ENCODE results near the gene COMMD6.

COMMD6 gene

DNA sequence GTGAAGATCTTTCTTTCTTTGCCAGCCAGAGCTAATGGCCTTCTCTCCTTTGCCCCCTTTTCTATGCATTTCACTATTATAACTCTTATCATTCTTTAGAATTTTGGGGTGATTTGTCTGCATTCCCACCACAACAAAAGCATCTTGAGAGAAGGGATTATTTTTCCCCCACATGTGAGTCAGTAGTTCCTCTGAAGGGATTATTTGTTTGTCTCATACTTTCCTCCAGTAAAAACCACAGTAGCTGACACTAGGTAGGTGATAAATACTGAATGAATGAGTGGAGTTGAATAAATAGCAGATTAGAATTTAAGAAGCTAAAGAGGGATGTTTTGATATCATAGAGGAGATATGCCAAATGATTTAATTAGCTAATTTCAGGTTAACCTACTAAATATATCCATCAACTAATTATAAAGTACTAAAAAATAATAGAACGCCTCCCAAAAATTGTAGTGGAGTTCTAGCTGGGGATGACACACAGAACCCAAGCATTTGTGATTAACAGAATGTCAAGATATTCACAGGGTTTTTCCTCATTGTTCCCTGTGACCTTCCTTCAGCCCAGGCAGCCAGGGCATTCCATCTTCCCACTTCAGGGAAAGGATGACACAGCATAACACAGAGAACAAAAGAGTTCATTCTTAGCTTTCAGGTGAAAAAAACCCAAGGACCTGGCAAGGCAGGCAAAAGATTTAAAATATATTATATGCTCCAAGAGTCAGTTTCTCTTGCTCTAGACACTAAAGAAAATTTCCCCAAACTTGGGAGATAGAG, 52.2 kb downstream of the COMMD6 start:
- TF ChIP-seq PPARA (CRISPR knock-in tag; IDR thresholded peaks at IDR 0.05; ENCODE audit: borderline replicate concordance), result no peak
- TF ChIP-seq BACH2 (CRISPR knock-in tag; IDR thresholded peaks at IDR 0.05; ENCODE audit: borderline replicate concordance), result no peak
- TF ChIP-seq GLIS3 (CRISPR knock-in tag; IDR thresholded peaks at IDR 0.05), result no peak
- TF ChIP-seq ZC3H10 (CRISPR knock-in tag; IDR thresholded peaks at IDR 0.05), result no peak
- TF ChIP-seq ZNF565 (CRISPR knock-in tag; conservative IDR thresholded peaks at IDR 0.05; ENCODE audit: low read depth), result no peak
- no peak for TF ChIP-seq ZFP30 (CRISPR knock-in tag; IDR thresholded peaks at IDR 0.05)
- no peak for TF ChIP-seq TCF4 (CRISPR knock-in tag; IDR thresholded peaks at IDR 0.05; ENCODE audit: borderline replicate concordance)
- TF ChIP-seq, protein P1, sequence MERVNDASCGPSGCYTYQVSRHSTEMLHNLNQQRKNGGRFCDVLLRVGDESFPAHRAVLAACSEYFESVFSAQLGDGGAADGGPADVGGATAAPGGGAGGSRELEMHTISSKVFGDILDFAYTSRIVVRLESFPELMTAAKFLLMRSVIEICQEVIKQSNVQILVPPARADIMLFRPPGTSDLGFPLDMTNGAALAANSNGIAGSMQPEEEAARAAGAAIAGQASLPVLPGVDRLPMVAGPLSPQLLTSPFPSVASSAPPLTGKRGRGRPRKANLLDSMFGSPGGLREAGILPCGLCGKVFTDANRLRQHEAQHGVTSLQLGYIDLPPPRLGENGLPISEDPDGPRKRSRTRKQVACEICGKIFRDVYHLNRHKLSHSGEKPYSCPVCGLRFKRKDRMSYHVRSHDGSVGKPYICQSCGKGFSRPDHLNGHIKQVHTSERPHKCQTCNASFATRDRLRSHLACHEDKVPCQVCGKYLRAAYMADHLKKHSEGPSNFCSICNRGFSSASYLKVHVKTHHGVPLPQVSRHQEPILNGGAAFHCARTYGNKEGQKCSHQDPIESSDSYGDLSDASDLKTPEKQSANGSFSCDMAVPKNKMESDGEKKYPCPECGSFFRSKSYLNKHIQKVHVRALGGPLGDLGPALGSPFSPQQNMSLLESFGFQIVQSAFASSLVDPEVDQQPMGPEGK (CRISPR knock-in tag; IDR thresholded peaks at IDR 0.05; ENCODE audit: borderline replicate concordance), result no peak
- no peak for TF ChIP-seq OSR1 (CRISPR knock-in tag; IDR thresholded peaks at IDR 0.05)
- no peak for TF ChIP-seq TOX (CRISPR knock-in tag; IDR thresholded peaks at IDR 0.05; ENCODE audit: borderline replicate concordance)
- no peak for TF ChIP-seq CSDC2 (CRISPR knock-in tag; IDR thresholded peaks at IDR 0.05)
- no peak for TF ChIP-seq ESRRG (CRISPR knock-in tag; IDR thresholded peaks at IDR 0.05)
- TF ChIP-seq, protein P2, sequence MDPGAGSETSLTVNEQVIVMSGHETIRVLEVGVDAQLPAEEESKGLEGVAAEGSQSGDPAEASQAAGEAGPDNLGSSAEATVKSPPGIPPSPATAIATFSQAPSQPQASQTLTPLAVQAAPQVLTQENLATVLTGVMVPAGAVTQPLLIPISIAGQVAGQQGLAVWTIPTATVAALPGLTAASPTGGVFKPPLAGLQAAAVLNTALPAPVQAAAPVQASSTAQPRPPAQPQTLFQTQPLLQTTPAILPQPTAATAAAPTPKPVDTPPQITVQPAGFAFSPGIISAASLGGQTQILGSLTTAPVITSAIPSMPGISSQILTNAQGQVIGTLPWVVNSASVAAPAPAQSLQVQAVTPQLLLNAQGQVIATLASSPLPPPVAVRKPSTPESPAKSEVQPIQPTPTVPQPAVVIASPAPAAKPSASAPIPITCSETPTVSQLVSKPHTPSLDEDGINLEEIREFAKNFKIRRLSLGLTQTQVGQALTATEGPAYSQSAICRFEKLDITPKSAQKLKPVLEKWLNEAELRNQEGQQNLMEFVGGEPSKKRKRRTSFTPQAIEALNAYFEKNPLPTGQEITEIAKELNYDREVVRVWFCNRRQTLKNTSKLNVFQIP (CRISPR knock-in tag; IDR thresholded peaks at IDR 0.05; ENCODE audit: borderline replicate concordance, low read depth), result no peak
- no peak for TF ChIP-seq ISL1 (CRISPR knock-in tag; IDR thresholded peaks at IDR 0.05)
- TF ChIP-seq, protein P3, sequence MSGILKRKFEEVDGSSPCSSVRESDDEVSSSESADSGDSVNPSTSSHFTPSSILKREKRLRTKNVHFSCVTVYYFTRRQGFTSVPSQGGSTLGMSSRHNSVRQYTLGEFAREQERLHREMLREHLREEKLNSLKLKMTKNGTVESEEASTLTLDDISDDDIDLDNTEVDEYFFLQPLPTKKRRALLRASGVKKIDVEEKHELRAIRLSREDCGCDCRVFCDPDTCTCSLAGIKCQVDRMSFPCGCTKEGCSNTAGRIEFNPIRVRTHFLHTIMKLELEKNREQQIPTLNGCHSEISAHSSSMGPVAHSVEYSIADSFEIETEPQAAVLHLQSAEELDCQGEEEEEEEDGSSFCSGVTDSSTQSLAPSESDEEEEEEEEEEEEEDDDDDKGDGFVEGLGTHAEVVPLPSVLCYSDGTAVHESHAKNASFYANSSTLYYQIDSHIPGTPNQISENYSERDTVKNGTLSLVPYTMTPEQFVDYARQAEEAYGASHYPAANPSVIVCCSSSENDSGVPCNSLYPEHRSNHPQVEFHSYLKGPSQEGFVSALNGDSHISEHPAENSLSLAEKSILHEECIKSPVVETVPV (CRISPR knock-in tag; IDR thresholded peaks at IDR 0.05), result no peak
- no peak for TF ChIP-seq RARB (CRISPR knock-in tag; IDR thresholded peaks at IDR 0.05)
- no peak for TF ChIP-seq ARNTL (CRISPR knock-in tag; IDR thresholded peaks at IDR 0.05; ENCODE audit: borderline replicate concordance, low read depth)
- no peak for TF ChIP-seq SNAI2 (CRISPR knock-in tag; IDR thresholded peaks at IDR 0.05)
- TF ChIP-seq, protein P4, sequence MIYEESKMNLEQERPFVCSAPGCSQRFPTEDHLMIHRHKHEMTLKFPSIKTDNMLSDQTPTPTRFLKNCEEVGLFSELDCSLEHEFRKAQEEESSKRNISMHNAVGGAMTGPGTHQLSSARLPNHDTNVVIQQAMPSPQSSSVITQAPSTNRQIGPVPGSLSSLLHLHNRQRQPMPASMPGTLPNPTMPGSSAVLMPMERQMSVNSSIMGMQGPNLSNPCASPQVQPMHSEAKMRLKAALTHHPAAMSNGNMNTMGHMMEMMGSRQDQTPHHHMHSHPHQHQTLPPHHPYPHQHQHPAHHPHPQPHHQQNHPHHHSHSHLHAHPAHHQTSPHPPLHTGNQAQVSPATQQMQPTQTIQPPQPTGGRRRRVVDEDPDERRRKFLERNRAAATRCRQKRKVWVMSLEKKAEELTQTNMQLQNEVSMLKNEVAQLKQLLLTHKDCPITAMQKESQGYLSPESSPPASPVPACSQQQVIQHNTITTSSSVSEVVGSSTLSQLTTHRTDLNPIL (CRISPR knock-in tag; IDR thresholded peaks at IDR 0.05; ENCODE audit: low read depth), result no peak
- TF ChIP-seq, protein P5, sequence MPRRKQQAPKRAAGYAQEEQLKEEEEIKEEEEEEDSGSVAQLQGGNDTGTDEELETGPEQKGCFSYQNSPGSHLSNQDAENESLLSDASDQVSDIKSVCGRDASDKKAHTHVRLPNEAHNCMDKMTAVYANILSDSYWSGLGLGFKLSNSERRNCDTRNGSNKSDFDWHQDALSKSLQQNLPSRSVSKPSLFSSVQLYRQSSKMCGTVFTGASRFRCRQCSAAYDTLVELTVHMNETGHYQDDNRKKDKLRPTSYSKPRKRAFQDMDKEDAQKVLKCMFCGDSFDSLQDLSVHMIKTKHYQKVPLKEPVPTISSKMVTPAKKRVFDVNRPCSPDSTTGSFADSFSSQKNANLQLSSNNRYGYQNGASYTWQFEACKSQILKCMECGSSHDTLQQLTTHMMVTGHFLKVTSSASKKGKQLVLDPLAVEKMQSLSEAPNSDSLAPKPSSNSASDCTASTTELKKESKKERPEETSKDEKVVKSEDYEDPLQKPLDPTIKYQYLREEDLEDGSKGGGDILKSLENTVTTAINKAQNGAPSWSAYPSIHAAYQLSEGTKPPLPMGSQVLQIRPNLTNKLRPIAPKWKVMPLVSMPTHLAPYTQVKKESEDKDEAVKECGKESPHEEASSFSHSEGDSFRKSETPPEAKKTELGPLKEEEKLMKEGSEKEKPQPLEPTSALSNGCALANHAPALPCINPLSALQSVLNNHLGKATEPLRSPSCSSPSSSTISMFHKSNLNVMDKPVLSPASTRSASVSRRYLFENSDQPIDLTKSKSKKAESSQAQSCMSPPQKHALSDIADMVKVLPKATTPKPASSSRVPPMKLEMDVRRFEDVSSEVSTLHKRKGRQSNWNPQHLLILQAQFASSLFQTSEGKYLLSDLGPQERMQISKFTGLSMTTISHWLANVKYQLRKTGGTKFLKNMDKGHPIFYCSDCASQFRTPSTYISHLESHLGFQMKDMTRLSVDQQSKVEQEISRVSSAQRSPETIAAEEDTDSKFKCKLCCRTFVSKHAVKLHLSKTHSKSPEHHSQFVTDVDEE (CRISPR knock-in tag; IDR thresholded peaks at IDR 0.05), result no peak
- no peak for ATAC-seq

DNA sequence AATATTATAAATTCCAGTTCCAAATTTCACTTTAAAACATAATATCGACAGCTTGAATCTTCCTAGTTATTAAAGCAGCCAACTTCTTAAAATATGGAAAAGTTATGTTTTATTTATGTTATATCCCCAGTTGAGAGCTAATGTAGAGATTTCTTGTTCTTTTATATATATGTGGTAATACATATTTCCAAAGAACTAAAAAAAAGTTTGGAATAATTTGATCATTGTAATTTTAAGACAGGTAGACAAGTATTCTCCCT, 54.9 kb downstream of the COMMD6 start:
- ATAC-seq, result no peak

More for the DNA sequence above, 54.9 kb downstream of the COMMD6 start:
- no peak for TF ChIP-seq CSDC2 (CRISPR knock-in tag; IDR thresholded peaks at IDR 0.05)
- TF ChIP-seq, protein P3 (CRISPR knock-in tag; IDR thresholded peaks at IDR 0.05), result no peak
- TF ChIP-seq ZNF70 (CRISPR knock-in tag; IDR thresholded peaks at IDR 0.05), result no peak

Data from SK-N-SH treated with all-trans-retinoic acid at 6 μM for 48 hours (cell line).